H1 (cell line): ENCODE data around the gene YIPF7. TPM values are rescaled to one million over a fixed set of nuclear protein-coding genes. Genes with fewer than 3 reads are reported as not detected.

ENCODE experiments used
- CTCF ChIA-PET: fragments of 300-600 bp; sonication (Branson Sonifier 250); formaldehyde crosslinking; loops from one replicate; lab custom pipeline; 2021; ENCODE audit not compliant: partially characterized antibody; lab: Charles Lee
- POLR2A ChIA-PET: fragments of 300-600 bp; sonication (Branson Sonifier 250); formaldehyde crosslinking; loops from one replicate; lab custom pipeline; 2021; ENCODE audit warnings: inconsistent platforms; ENCODE audit not compliant: partially characterized antibody; lab: Charles Lee
- DNase-seq, 2 experiments: peaks; one replicate each; pipeline versions ENCODE4 v3.0.0 to v3.0.0-alpha.2; 2010 to 2022; ENCODE audit warnings: low spot score in 2 of 2, low read depth in 1 of 2, mixed read lengths in 1 of 2
- FAIRE-seq: peaks from 2 replicates; lab custom pipeline; 2011; peaks lifted over from hg19 to GRCh38; lab: Jason Lieb, UNC
- H2AFZ ChIP-seq: 2 replicates; pipeline ENCODE4 v1.8.1; 2012; ENCODE audit warnings: low read length, inconsistent platforms
- H2AK5ac ChIP-seq: 2 replicates; pipeline ENCODE4 v1.6.1; 2013; ENCODE audit warnings: low read depth, low read length
- H2BK120ac ChIP-seq: replicated peaks from 2 replicates; pipeline ENCODE3; 2013; ENCODE audit warnings: low read depth, low read length, inconsistent platforms
- H2BK12ac ChIP-seq: 2 replicates; pipeline ENCODE4 v1.6.1; 2013; ENCODE audit warnings: low read depth, low read length
- H2BK15ac ChIP-seq: 2 replicates; pipeline ENCODE4 v1.6.1; 2013; ENCODE audit warnings: low read length
- H2BK20ac ChIP-seq: 2 replicates; pipeline ENCODE4 v1.6.1; 2013; ENCODE audit warnings: low read length
- H2BK5ac ChIP-seq: 2 replicates; pipeline ENCODE4 v1.6.1; 2013; ENCODE audit warnings: low read depth, low read length
- H3K14ac ChIP-seq: 2 replicates; pipeline ENCODE4 v1.6.1; 2013; ENCODE audit warnings: inconsistent platforms; ENCODE audit not compliant: insufficient read length
- H3K18ac ChIP-seq: 2 replicates; pipeline ENCODE4 v1.6.1; 2013; ENCODE audit warnings: low read length; ENCODE audit errors: extremely low read depth
- H3K23ac ChIP-seq: 2 replicates; pipeline ENCODE4 v1.6.1; 2013; ENCODE audit warnings: inconsistent platforms; ENCODE audit not compliant: insufficient read length
- H3K23me2 ChIP-seq: 2 replicates; pipeline ENCODE4 v1.6.1; 2013; ENCODE audit warnings: low read depth, low read length
- H3K27ac ChIP-seq: 2 replicates; pipeline ENCODE4 v1.6.1; 2011; ENCODE audit warnings: low read depth, low read length, inconsistent platforms
- H3K27me3 ChIP-seq, 4 experiments: replicated peaks in 1 of 4; 1 replicate in 1 of 4; 2 replicates in 3 of 4; pipeline versions ENCODE4 v1.6.1 to v1.8.1; 2011 to 2013; ENCODE audit warnings: low read length in 3 of 4, mild to moderate bottlenecking in 3 of 4, inconsistent platforms in 2 of 4, mixed read lengths in 2 of 4, moderate library complexity in 1 of 4; ENCODE audit not compliant: control insufficient read depth in 3 of 4, insufficient read depth in 3 of 4; ENCODE audit errors: extremely low read depth in 1 of 4
- H3K36me3 ChIP-seq, 4 experiments: 2 replicates each; pipeline versions ENCODE4 v1.6.1 to v1.8.1; 2011 to 2013; ENCODE audit warnings: mild to moderate bottlenecking in 4 of 4, low read length in 3 of 4, moderate library complexity in 2 of 4, control low read depth in 1 of 4, inconsistent platforms in 1 of 4; ENCODE audit not compliant: insufficient read depth in 4 of 4, control insufficient read depth in 2 of 4
- H3K4ac ChIP-seq: replicated peaks from 2 replicates; pipeline ENCODE3; 2013; ENCODE audit warnings: low read length, low read depth, mixed read lengths, inconsistent platforms; ENCODE audit not compliant: insufficient read length
- H3K4me1 ChIP-seq, 4 experiments: replicated peaks in 1 of 4; 1 replicate in 1 of 4; 2 replicates in 3 of 4; pipeline versions ENCODE4 v1.6.1 to v1.8.1; 2011 to 2013; ENCODE audit warnings: low read length in 3 of 4, inconsistent platforms in 2 of 4, mixed read lengths in 1 of 4; ENCODE audit not compliant: insufficient read depth in 4 of 4, control insufficient read depth in 3 of 4
- H3K4me2 ChIP-seq, 2 experiments: 2 replicates each; pipeline versions ENCODE4 v1.6.1 to v1.8.1; 2011 to 2013; ENCODE audit warnings: low read depth in 2 of 2, low read length in 2 of 2, control low read depth in 1 of 2, inconsistent platforms in 1 of 2, mild to moderate bottlenecking in 1 of 2; ENCODE audit not compliant: insufficient read depth in 1 of 2
- H3K4me3 ChIP-seq, 4 experiments: fragments of 200-600, 300-600 bp in 1 of 4; sonication (generic), shearing (Covaris generic), sonication (Bioruptor Twin) in 1 of 4; 2 replicates each; pipeline versions ENCODE4 v1.5.1 to v1.8.1; 2011 to 2016; ENCODE audit warnings: low read length in 4 of 4, low read depth in 3 of 4, control low read depth in 2 of 4, inconsistent platforms in 2 of 4, mild to moderate bottlenecking in 2 of 4, mixed read lengths in 1 of 4, moderate library complexity in 1 of 4; ENCODE audit not compliant: insufficient read depth in 2 of 4; ENCODE audit errors: extremely low read depth in 1 of 4
- H3K56ac ChIP-seq: replicated peaks from 2 replicates; pipeline ENCODE3; 2013; ENCODE audit warnings: low read depth, mild to moderate bottlenecking, mixed read lengths, low read length, inconsistent platforms; ENCODE audit not compliant: insufficient read length
- H3K79me1 ChIP-seq: 2 replicates; pipeline ENCODE4 v1.6.1; 2013; ENCODE audit warnings: low read depth, low read length, control low read depth
- H3K79me2 ChIP-seq, 2 experiments: 2 replicates each; pipeline versions ENCODE4 v1.6.1 to v1.8.1; 2012 to 2013; ENCODE audit warnings: low read length in 2 of 2, mild to moderate bottlenecking in 2 of 2, inconsistent platforms in 1 of 2; ENCODE audit not compliant: insufficient read depth in 2 of 2, control insufficient read depth in 1 of 2
- H3K9ac ChIP-seq, 4 experiments: replicated peaks in 1 of 4; 1 replicate in 1 of 4; 2 replicates in 3 of 4; pipeline versions ENCODE4 v1.6.1 to v1.8.1; 2011 to 2013; ENCODE audit warnings: low read depth in 3 of 4, low read length in 3 of 4, control low read depth in 2 of 4, mild to moderate bottlenecking in 2 of 4, moderate library complexity in 2 of 4, inconsistent platforms in 1 of 4; ENCODE audit errors: extremely low read depth in 1 of 4
- H3K9me3 ChIP-seq, 2 experiments: 2 replicates each; pipeline versions ENCODE4 v1.6.1 to v1.8.1; 2012 to 2013; ENCODE audit warnings: mild to moderate bottlenecking in 2 of 2, moderate library complexity in 2 of 2, control low read depth in 1 of 2, inconsistent platforms in 1 of 2, low read depth in 1 of 2, low read length in 1 of 2, mixed read lengths in 1 of 2; ENCODE audit not compliant: insufficient read depth in 2 of 2
- H4K20me1 ChIP-seq, 2 experiments: replicated peaks in 1 of 2; 2 replicates each; pipeline versions ENCODE3 to v1.8.1; 2011 to 2013; ENCODE audit warnings: inconsistent platforms in 2 of 2, low read length in 2 of 2, mild to moderate bottlenecking in 1 of 2; ENCODE audit not compliant: insufficient read depth in 2 of 2, control insufficient read depth in 1 of 2
- H4K5ac ChIP-seq: 2 replicates; pipeline ENCODE4 v1.6.1; 2013; ENCODE audit warnings: low read length, low read depth, mixed read lengths, inconsistent platforms; ENCODE audit not compliant: insufficient read length
- H4K8ac ChIP-seq: 2 replicates; pipeline ENCODE4 v1.8.0; 2013; ENCODE audit warnings: mild to moderate bottlenecking, moderate library complexity, low read length, inconsistent platforms; ENCODE audit not compliant: insufficient read depth; ENCODE audit errors: extremely low read depth
- H4K91ac ChIP-seq: replicated peaks from 2 replicates; pipeline ENCODE3; 2013; ENCODE audit warnings: low read length, mixed read lengths, inconsistent platforms; ENCODE audit not compliant: insufficient read length
- MAX ChIP-seq: IDR thresholded peaks from 2 replicates; pipeline ENCODE4 v1.6.1; 2012; ENCODE audit warnings: inconsistent platforms
- NANOG ChIP-seq: IDR thresholded peaks from 2 replicates; pipeline ENCODE4 v1.6.1; 2011; ENCODE audit warnings: low read length, low read depth, mild to moderate bottlenecking, inconsistent platforms; ENCODE audit not compliant: insufficient read depth, poor library complexity, severe bottlenecking
- RBBP5 ChIP-seq: IDR thresholded peaks from 2 replicates; pipeline ENCODE4 v1.7.1; 2012; ENCODE audit warnings: low read depth, mild to moderate bottlenecking, inconsistent platforms, low read length, moderate library complexity, borderline replicate concordance
- RFX5 ChIP-seq: IDR thresholded peaks from 2 replicates; pipeline ENCODE4 v1.6.1; 2011; ENCODE audit warnings: low read depth, low read length, improper control_type of control experiment, borderline replicate concordance
- SAP30 ChIP-seq: fragments of 300-600 bp; sonication (generic); IDR thresholded peaks from 2 replicates; pipeline ENCODE4 v1.7.1; 2012; ENCODE audit warnings: low read length, moderate library complexity, mild to moderate bottlenecking, inconsistent platforms; ENCODE audit not compliant: insufficient read depth, insufficient replicate concordance
- SP1 ChIP-seq: IDR thresholded peaks from 2 replicates; pipeline ENCODE4 v1.6.1; 2011; ENCODE audit warnings: low read depth, low read length
- WGBS, 2 experiments: shearing (Covaris generic) in 1 of 2; methylation state at CpG; one replicate each; pipeline versions ENCODE4 v1.1.6 to v1.1.7; 2013 to 2015; ENCODE audit warnings: low lambda C conversion rate in 2 of 2, mixed read lengths in 2 of 2, inconsistent platforms in 1 of 2, low coverage in 1 of 2, missing lambda C conversion rate in 1 of 2; ENCODE audit not compliant: insufficient replicate concordance in 2 of 2, insufficient coverage in 1 of 2, insufficient read length in 1 of 2; ENCODE audit errors: extremely low coverage in 1 of 2, missing lambda C conversion rate in 1 of 2; 5-methylcytosine and 5-hydroxymethylcytosine counted together
- polyA plus RNA-seq, 7 experiments: library from polyadenylated mRNA; depleted of rRNA in 3 of 7; stranded (reverse) in 5 of 7; unstranded in 2 of 7; fragments of >200 nt in 5 of 7; fragments of 200-250 nt in 2 of 7; gene quantifications; 1 replicate in 5 of 7; 2 replicates in 1 of 7; 4 replicates in 1 of 7; pipeline versions ENCODE4 v1.2.1 to v1.2.3, GENCODE V29; 2011 to 2013; ENCODE audit warnings: missing spikeins in 2 of 7, mixed read lengths in 2 of 7
- total RNA-seq: library from RNA; stranded (reverse); fragmentation: NEBNext Ultra II Directional; extraction: Animal tissue kit (Norgen Biotek cat#: 25700); gene quantifications from 2 replicates; pipeline ENCODE4 v1.2.1, GENCODE V29; 2021

YIPF7 gene
- total and polyA plus RNA-seq, 2 of the 8 experiments (the other 6 are each of a cell fraction or from before 2014, with no cell fraction given) = not detected

- Histone ChIP-seq H3K4ac (no peak overlapping the region), H3K23me2 (no peaks in the 10 kb centered on the region), H3K9me3 (no peaks in the 10 kb centered on the region), H3K4me1 (peaks cover 0 to 3% (median 0%) of the 10 kb centered on the region in 4 experiments; a peak in 1 of 7 replicates), H2BK12ac (no peak overlapping the region), H3K27me3 (no peaks in the 10 kb centered on the region), H3K56ac (no peak overlapping the region), H3K79me2 (no peaks in the 10 kb centered on the region), H2BK15ac (no peak overlapping the region), H2BK20ac (no peak overlapping the region), H2BK120ac (no peak overlapping the region), H2BK5ac (no peak overlapping the region), H4K5ac (no peak overlapping the region), H3K4me2 (no peak overlapping the region), H3K18ac (no peak overlapping the region), H3K27ac (no peak overlapping the region), H4K20me1 (peaks cover 0 to 1% of the 10 kb centered on the region in 2 experiments), H4K91ac (no peak overlapping the region), H3K14ac (no peak overlapping the region), H3K4me3 (no peak overlapping the region), H2AFZ (no peak overlapping the region), H4K8ac (no peak overlapping the region), H3K9ac (no peak overlapping the region), H3K79me1 (no peaks in the 10 kb centered on the region), H3K23ac (no peak overlapping the region), H2AK5ac (no peak overlapping the region), H3K36me3 (peaks cover 0 to 63% (median 21%) of the 10 kb centered on the region in 4 experiments; a peak in 6 of 8 replicates)
- DNase-seq (no peak), FAIRE-seq (no peak)
- TF ChIP-seq RFX5 (no peak), MAX (no peak), NANOG (no peak), SAP30 (no peak), SP1 (no peak), RBBP5 (no peak)
- ChIA-PET CTCF (no interaction called here), POLR2A (interaction anchor here (0.7 to 1.6 kb wide), 3 partner anchors 13 to 25 kb away, joined by 3 to 4 read pairs (median 4); no protein-coding TSS in a partner anchor)
- WGBS, 2 experiments = 94% methylated on average over 2 of the region's 2 CpGs; no CpG with 5 or more reads in 1 of the 2 experiments
Observed at GRCh38 chr4:44701037-44701436, 49.6 kb upstream of the YIPF7 start.
